DMS153 treated with DMSO at 0.1 percent for 48 hours (cell line): ENCODE data around the gene FCHO1.
"Not testable (repeated sequence)": the region's sequence is repeated elsewhere in the genome, so short reads cannot be mapped to it uniquely, and the experiment has no call there.

Experiments used
- DNase-seq: peaks from one replicate; lab custom pipeline; 2025; ENCODE audit not compliant: unreplicated experiment; lab: John Stamatoyannopoulos, UW

FCHO1 gene

GRCh38 chr19:17762505-17763229 lies 11.4 kb downstream of the FCHO1 start:
- DNase-seq = no peak

- DNase-seq = no peak
Measured at GRCh38 chr19:17764348-17764747, 13.1 kb downstream of the FCHO1 start.

- DNase-seq = no peak
Measured at GRCh38 chr19:17765069-17765618, 13.9 kb downstream of the FCHO1 start.

- peak; percentile 49 for DNase-seq
Measured at GRCh38 chr19:17766543-17767131, 15.4 kb downstream of the FCHO1 start.

- DNase-seq = no peak
Measured at GRCh38 chr19:17767559-17767958, 16.3 kb downstream of the FCHO1 start.

GRCh38 chr19:17770613-17771012 lies 19.3 kb downstream of the FCHO1 start:
- no peak for DNase-seq

- DNase-seq = no peak
Measured at GRCh38 chr19:17772172-17772571, 20.9 kb downstream of the FCHO1 start.

GRCh38 chr19:17775245-17775927 lies 24.1 kb downstream of the FCHO1 start:
- no peak for DNase-seq

GRCh38 chr19:17775991-17776803 lies 24.9 kb downstream of the FCHO1 start:
- DNase-seq = no peak

GRCh38 chr19:17777840-17778239 lies 26.6 kb downstream of the FCHO1 start:
- DNase-seq = not testable (repeated sequence)

GRCh38 chr19:17778251-17778967 lies 27.1 kb downstream of the FCHO1 start:
- DNase-seq = peak; percentile 62

GRCh38 chr19:17778968-17779929 lies 28.0 kb downstream of the FCHO1 start:
- DNase-seq = no peak

GRCh38 chr19:17780781-17781180 lies 29.5 kb downstream of the FCHO1 start:
- no peak for DNase-seq

GRCh38 chr19:17783721-17784120 lies 32.4 kb downstream of the FCHO1 start:
- DNase-seq = not testable (repeated sequence)

- peak; percentile 64 for DNase-seq
Measured at GRCh38 chr19:17784201-17785008, 33.1 kb downstream of the FCHO1 start.

GRCh38 chr19:17787274-17787913 lies 36.1 kb downstream of the FCHO1 start:
- DNase-seq = no peak

GRCh38 chr19:17788632-17789031 lies 37.4 kb downstream of the FCHO1 start:
- DNase-seq = no peak
